Measurements from ENCODE around the gene LAMA2.

DNA sequence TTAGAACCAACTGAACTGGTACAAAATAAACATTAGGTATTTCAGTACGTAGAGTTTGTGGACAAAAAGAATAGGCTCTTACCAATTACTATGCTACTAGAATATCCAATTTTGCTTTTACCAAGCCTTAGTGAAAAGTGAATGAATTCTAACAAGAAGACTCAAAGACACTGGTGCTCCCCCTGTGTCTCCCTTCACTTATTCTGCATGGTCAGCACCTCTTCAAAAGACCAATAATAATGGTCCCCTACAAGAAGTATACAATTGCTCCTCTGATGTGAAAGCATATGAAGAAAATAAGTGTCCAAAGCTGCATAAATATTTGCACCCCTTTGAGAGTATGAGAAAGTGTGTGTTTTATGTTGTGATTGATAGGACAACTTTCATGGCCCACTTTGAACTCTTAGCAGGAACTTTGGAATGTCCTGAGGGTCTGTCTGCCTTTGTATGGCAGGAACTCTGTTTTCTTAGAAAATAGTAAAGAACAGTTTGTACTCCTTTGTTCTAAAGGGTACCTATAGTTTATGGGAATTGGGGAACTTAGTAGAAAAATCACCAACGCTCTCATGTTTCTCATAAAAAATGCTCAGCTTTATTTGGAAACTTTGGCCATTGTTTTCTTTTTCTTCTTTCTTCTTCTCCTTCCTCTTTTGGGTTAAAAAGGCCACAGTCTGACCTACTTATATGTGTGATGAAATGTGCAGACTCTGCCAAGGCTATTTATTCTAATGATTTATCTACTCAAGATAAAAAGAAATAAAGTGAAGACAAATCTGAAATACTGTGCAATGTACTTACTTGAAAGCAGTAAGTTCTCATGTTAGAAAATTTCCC is 352.4 kb downstream of the LAMA2 start:
- TF ChIP-seq, protein P1, sequence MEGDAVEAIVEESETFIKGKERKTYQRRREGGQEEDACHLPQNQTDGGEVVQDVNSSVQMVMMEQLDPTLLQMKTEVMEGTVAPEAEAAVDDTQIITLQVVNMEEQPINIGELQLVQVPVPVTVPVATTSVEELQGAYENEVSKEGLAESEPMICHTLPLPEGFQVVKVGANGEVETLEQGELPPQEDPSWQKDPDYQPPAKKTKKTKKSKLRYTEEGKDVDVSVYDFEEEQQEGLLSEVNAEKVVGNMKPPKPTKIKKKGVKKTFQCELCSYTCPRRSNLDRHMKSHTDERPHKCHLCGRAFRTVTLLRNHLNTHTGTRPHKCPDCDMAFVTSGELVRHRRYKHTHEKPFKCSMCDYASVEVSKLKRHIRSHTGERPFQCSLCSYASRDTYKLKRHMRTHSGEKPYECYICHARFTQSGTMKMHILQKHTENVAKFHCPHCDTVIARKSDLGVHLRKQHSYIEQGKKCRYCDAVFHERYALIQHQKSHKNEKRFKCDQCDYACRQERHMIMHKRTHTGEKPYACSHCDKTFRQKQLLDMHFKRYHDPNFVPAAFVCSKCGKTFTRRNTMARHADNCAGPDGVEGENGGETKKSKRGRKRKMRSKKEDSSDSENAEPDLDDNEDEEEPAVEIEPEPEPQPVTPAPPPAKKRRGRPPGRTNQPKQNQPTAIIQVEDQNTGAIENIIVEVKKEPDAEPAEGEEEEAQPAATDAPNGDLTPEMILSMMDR (IDR thresholded peaks at IDR 0.05) = no peak
- no peak for TF ChIP-seq POLR2A (IDR thresholded peaks at IDR 0.05)
- TF ChIP-seq POLR2AphosphoS5 (IDR thresholded peaks at IDR 0.05) = no peak

All from breast epithelium (tissue), 3 donors.